ENCODE data around the gene GANC.
"Not testable (repeated sequence)": the region's sequence is repeated elsewhere in the genome, so short reads cannot be mapped to it uniquely, and the experiment has no call there.

Gene GANC

DNA sequence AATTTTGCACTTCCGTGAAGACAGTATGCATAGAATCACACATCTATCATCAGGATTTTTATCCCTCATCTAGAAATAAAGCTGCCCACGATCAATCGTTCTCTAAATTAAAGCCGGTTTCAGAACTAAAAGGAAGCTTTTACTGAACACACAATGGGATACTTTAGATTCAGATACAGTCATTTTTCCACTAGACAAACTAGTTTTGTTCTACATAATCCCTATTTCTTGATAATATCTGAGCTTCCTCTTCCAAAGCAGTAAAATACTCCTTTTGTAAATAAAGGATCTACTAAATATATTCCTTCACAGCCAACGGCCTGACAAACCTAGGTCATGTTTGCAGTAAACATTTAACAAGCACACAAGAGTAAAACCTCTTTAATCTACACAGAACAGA is 2.0 kb upstream of the GANC start:
- no peaks in the 10 kb centered on the region for H3K27me3 Mint-ChIP-seq
- no peaks in the 10 kb centered on the region for H3K9me3 Mint-ChIP-seq
- peaks cover 9 to 28% of the 10 kb centered on the region in 2 donors for H3K4me1 Mint-ChIP-seq
- no peak for ATAC-seq (replicated peaks)
- H3K4me3 Mint-ChIP-seq = no peak overlapping the region
- DNase-seq = no peak
- no peak overlapping the region for H3K27ac Mint-ChIP-seq
- peaks cover 7 to 20% of the 10 kb centered on the region in 2 donors for H3K36me3 Mint-ChIP-seq

DNA sequence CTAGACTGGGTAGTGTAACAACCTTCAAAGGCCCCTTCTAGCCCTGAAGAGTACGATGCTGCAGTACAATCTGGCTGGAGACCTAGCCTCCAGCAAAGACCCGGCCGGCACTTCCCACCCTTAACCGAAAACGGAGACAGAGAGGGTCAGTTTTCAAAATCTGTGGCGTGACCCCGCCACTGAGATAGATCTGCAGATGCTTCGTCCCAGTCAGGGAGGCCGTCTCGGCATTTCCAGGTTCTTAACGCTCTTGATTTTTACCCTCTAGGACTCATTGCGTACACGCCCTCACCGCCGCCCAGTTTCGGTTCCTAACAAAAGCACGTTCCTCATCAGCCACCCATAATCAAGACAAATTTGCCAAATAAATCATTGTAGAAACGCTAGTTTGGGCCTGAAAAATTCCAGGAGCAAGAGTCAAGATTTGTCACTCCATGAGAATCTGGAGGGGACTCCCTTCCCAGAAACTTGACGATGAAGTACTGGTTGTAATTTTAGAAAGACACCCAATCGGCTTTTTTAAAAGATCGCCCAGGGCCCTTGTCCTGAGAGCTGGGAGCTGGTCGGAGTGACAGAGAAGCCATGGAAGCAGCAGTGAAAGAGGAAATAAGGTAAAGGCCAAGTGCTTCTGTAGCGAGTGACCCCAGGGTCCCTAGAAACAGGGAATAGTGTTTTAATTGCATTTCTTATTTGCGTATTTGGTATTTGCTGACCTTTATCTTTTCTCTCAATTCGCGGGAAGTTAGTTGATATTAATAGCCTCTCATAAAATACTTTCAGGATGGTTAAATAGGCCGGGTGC is 1.1 kb downstream of the GANC start:
- ATAC-seq (replicated peaks) (peak; percentile 68 to 72), DNase-seq (peak; percentile 76)
- Mint-ChIP-seq H3K27ac (peak overlapping the region; percentile 100), H3K4me3 (peak overlapping the region; percentile 99 to 100), H3K4me1 (peaks cover 11 to 30% of the 10 kb centered on the region in 2 donors), H3K36me3 (peaks cover 7 to 19% of the 10 kb centered on the region in 2 donors), H3K9me3 (no peaks in the 10 kb centered on the region), H3K27me3 (no peaks in the 10 kb centered on the region)

DNA sequence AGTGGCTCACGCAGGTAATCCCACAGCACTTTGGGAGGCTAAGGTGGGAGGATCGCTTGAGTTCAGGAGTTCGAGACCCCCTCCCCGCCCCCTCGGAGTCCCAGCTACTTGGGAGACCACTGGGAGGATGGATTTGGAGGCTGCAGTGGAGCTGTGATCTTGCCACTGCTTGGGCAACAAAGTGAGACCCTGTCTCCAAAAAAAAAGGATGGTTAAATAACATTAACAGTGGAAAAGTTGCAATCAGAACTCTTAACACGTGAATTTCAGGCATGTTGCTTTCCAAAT is 1.6 kb downstream of the GANC start:
- H3K27ac Mint-ChIP-seq = peak overlapping the region; percentile 100
- ATAC-seq (replicated peaks) = no peak
- H3K27me3 Mint-ChIP-seq = no peaks in the 10 kb centered on the region
- DNase-seq = no peak
- peaks cover 11 to 30% of the 10 kb centered on the region in 2 donors for H3K4me1 Mint-ChIP-seq
- no peaks in the 10 kb centered on the region for H3K9me3 Mint-ChIP-seq
- peak overlapping the region; percentile 99 to 100 for H3K4me3 Mint-ChIP-seq
- peaks cover 7 to 23% of the 10 kb centered on the region in 2 donors for H3K36me3 Mint-ChIP-seq

DNA sequence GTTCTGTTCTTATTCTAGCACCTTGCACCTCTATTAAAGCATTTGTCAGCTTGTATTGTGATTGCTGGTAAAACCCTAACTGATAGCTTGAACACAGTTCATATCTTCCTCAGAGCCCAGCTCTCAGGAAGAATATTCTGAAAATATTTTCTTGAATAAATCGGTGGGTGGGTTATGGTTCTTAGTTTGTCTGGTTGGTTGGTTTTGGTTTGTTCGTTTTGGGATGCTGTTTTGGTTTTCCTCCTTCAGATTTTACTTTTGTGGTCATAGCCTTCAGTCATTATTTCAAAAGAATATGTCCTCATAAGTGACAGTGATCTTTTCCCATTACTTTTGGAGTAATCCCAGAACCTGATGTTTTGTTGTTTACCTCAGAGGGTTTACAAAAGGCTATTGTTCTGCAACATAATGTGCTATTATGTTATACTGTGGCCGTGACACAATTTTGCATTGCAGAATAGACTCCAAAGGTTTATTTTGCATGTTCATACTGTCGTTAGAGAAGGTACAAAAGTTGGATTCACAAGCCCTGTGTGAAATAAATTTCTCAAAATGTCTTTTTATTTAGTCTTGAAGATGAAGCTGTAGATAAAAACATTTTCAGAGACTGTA is 2.9 kb downstream of the GANC start:
- peaks cover 9 to 24% of the 10 kb centered on the region in 2 donors for H3K4me1 Mint-ChIP-seq

DNA sequence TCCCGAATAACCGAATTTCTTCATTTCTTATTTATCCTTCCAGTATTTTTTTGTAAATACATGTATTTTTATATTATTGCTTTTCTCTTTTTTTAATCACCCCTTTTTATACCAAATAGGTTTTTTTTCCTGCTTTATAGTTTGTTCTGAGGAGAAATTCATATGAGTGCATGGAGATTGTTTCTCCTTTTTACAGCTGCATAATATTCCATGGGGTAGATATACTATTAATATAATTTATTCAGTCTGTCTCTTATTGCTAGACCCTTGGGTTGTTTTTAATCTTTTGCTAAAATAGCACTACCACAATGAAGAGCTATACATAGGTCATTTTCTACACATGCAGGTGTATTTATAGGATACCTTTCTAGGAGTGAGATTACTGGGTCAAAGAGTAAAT is 3.8 kb downstream of the GANC start:
- ATAC-seq (replicated peaks) (no peak), DNase-seq (no peak)
- no peaks in the 10 kb centered on the region for H3K9me3 Mint-ChIP-seq
- H3K36me3 Mint-ChIP-seq = peaks cover 8 to 21% of the 10 kb centered on the region in 2 donors
- H3K27me3 Mint-ChIP-seq = no peaks in the 10 kb centered on the region
- H3K4me3 Mint-ChIP-seq = no peak overlapping the region
- H3K27ac Mint-ChIP-seq = no peak overlapping the region
- H3K4me1 Mint-ChIP-seq = peaks cover 9 to 18% of the 10 kb centered on the region in 2 donors

More for the DNA sequence above, 2.9 kb downstream of the GANC start:
- Mint-ChIP-seq H3K27me3 (no peaks in the 10 kb centered on the region), H3K27ac (peak overlapping the region; percentile 84), H3K9me3 (no peaks in the 10 kb centered on the region), H3K4me3 (peak overlapping the region; percentile 75 to 76), H3K36me3 (peaks cover 9 to 25% of the 10 kb centered on the region in 2 donors)
- ATAC-seq (replicated peaks) = no peak
- DNase-seq = no peak

DNA sequence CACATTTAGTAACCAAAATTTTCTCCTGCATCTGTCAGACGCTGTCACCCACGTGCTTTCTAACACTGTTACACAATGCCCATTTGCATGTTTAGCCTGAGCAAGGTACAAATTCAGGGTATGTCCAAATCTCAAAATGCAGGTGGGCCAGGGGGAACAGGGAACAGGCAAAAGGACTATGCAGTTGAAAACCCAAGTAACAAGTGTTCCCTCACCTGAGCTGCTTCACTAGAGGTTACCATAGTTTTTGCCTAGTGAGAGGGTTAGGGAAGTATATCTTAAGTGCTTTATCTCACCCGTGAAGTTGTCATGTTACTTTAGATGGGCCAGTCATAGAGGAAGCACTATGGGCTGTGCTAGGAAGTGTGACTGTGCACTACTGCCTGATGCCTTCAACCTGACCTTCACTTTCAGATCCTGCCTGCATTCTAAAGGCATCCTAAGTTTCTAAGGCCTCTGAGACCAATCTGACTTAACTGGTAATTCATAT is 6.3 kb downstream of the GANC start:
- Mint-ChIP-seq H3K27ac (no peak overlapping the region), H3K4me3 (no peak overlapping the region), H3K4me1 (peaks cover 7 to 9% of the 10 kb centered on the region in 2 donors), H3K27me3 (no peaks in the 10 kb centered on the region), H3K36me3 (peaks cover 14 to 31% of the 10 kb centered on the region in 2 donors), H3K9me3 (no peaks in the 10 kb centered on the region)
- DNase-seq (no peak), ATAC-seq (replicated peaks) (peak; percentile 41 to 47)

DNA sequence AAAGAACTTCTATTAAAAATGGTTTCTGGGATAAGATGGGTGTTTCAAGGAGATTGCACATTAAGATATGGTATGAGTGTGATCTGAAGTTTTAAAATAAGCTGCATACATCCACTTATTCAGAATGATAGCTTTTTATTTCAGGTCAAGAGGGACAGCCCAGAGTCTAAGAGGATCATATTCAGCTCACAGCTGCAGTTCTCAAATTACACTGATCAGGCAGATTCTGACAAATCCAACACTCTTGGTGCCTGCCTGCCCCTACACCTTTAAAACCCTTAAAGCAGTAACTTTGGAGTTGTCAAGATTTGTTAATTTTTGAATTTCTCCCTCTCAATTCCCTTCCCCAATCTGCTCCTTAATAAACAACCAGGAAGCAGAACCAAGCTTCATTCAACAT is 9.3 kb downstream of the GANC start:
- Mint-ChIP-seq H3K4me1 (no peaks in the 10 kb centered on the region), H3K36me3 (peaks cover 27 to 44% of the 10 kb centered on the region in 2 donors), H3K4me3 (no peak overlapping the region), H3K27me3 (no peaks in the 10 kb centered on the region), H3K9me3 (no peaks in the 10 kb centered on the region), H3K27ac (no peak overlapping the region)
- DNase-seq = no peak
- ATAC-seq (replicated peaks) = no peak

DNA sequence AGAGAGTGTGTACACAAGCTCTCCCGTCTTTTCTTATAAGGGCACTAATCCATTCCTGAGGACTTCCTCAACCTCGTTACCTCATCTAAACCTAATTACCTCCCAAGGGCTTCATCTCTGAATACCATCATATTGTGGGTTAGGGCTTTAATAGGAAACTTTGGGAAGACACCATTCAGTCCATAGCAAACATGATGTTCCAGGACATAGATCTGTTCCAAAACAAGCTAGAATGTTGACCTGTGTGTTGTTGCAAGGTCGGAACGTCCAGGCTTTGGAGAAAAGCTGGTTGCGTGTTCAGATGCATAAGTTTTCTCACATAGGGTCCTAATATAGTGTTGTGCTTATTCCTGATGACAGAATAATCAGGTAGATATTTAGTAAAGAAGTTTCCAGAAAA is 9.9 kb downstream of the GANC start:
- H3K4me1 Mint-ChIP-seq = no peaks in the 10 kb centered on the region
- ATAC-seq (replicated peaks) (no peak), DNase-seq (no peak)
- H3K9me3 Mint-ChIP-seq = no peaks in the 10 kb centered on the region
- peaks cover 28 to 47% of the 10 kb centered on the region in 2 donors for H3K36me3 Mint-ChIP-seq
- H3K4me3 Mint-ChIP-seq = no peak overlapping the region
- H3K27ac Mint-ChIP-seq = no peak overlapping the region
- no peaks in the 10 kb centered on the region for H3K27me3 Mint-ChIP-seq

DNA sequence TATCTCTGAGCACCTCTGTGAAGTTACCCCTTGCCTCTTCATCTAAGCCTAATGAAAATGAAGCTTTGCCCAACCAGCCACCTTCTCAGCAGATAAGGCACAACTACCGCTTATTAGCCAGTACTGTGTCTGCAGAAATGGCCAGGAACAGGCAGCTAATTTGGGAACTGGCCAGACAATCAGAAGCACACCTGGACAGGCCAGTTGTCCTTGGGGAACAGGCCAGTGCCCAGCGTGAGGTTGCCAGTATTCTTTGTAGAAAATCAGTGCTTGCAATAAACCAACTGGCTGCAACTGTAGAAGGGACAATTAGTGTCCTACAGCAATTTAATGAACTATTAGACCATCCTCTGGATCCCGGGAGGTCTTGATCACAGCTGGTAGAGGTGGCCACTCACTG is 10.7 kb downstream of the GANC start:
- Mint-ChIP-seq H3K4me1 (no peaks in the 10 kb centered on the region), H3K9me3 (no peaks in the 10 kb centered on the region), H3K27ac (no peak overlapping the region), H3K27me3 (no peaks in the 10 kb centered on the region), H3K4me3 (no peak overlapping the region), H3K36me3 (peaks cover 28 to 48% of the 10 kb centered on the region in 2 donors)
- ATAC-seq (replicated peaks) (no peak), DNase-seq (no peak)

DNA sequence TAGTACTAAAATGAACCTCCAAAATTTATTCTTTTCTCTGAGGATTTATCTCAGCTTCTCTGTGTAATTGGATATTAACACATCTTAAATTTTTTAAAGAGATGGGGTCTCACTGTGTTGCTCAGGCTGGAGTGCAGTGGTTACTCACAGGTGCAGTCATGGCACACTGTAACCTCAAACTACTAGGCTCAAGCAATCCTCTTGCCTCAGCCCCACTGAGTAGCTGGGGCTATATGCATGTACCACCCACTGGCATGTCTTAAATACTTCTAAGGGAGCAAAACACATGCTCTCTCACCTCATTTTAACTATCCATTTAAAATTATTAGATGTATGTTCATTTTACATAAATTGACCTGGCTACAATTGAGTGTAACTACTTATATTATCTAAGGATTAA is 11.6 kb downstream of the GANC start:
- peaks cover 36 to 46% of the 10 kb centered on the region in 2 donors for H3K36me3 Mint-ChIP-seq
- no peak overlapping the region for H3K4me3 Mint-ChIP-seq
- DNase-seq = no peak
- H3K27ac Mint-ChIP-seq = no peak overlapping the region
- H3K9me3 Mint-ChIP-seq = no peaks in the 10 kb centered on the region
- no peaks in the 10 kb centered on the region for H3K4me1 Mint-ChIP-seq
- no peaks in the 10 kb centered on the region for H3K27me3 Mint-ChIP-seq
- no peak for ATAC-seq (replicated peaks)

DNA sequence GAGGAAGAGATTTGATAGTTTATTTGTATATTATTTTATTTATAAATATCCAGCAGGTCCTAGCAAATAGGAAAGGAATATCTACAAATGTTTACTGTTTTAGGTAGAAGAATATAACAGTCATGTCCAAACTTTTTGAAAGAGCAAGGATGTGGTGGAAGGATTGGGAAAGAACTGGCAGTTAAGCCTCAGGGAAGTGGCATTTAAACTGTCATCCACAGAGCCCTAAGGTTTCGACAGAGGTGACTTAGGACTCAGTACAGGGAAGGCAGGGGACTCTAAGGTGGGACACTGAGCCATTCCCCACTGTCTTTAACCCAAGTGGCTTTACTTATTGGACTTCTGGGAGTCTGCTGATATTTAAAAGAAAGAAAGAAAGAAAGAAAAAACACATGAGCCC is 12.0 kb downstream of the GANC start:
- H3K4me3 Mint-ChIP-seq = no peak overlapping the region
- DNase-seq (no peak), ATAC-seq (replicated peaks) (no peak)
- H3K27ac Mint-ChIP-seq = no peak overlapping the region
- H3K27me3 Mint-ChIP-seq = no peaks in the 10 kb centered on the region
- H3K36me3 Mint-ChIP-seq = peaks cover 36 to 44% of the 10 kb centered on the region in 2 donors
- H3K9me3 Mint-ChIP-seq = no peaks in the 10 kb centered on the region
- H3K4me1 Mint-ChIP-seq = no peaks in the 10 kb centered on the region

DNA sequence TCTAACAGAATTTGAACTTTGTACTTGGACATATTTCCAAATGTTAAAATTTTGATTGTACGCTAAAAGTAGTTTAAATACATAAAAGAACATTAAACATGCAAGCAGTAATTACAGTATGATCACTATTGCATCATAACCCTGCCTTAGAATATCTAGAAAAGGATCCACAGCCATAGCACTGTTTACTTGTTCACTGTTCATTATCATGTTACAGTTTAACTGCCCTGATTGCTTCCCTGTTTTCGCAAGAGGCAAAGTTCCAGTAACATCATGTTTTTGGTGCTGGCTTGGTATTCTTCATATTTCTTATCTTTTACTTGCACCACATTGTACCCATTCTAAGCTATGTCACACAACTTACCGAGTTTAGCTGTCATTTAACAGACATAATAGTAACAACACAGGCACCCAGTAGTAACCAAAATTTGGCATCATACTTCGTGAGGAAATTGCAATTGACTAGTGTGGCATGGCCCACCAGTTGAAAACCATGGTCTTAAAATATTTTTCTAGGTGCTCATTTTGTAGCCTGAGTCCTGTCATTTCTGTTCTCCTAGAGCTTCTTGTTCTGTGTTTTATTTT is 13.5 kb downstream of the GANC start:
- Mint-ChIP-seq H3K9me3 (no peaks in the 10 kb centered on the region), H3K27ac (no peak overlapping the region), H3K4me3 (no peak overlapping the region), H3K27me3 (no peaks in the 10 kb centered on the region), H3K36me3 (peaks cover 41 to 46% of the 10 kb centered on the region in 2 donors), H3K4me1 (no peaks in the 10 kb centered on the region)
- ATAC-seq (replicated peaks) (no peak), DNase-seq (no peak)

DNA sequence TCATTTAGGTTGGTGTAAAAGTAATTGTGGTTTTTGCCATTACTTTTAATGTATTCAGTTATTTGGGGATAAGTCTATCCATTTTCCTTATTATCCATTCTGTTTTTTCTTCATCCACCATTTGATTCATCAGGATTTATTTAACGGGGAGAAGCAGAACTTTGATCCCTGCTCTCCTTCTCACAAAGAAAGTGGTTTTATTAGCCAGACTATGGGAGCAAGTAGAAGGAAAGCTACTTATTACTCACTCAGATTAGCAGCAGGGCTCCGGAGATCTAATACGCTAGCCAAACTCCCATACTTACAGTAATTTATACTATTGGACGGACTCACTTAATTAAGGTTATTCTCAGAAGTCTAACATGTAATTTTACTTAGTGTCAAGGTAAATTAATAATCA is 14.9 kb downstream of the GANC start:
- Mint-ChIP-seq H3K4me1 (no peaks in the 10 kb centered on the region), H3K36me3 (peaks cover 45 to 47% of the 10 kb centered on the region in 2 donors), H3K27ac (no peak overlapping the region), H3K27me3 (no peaks in the 10 kb centered on the region), H3K9me3 (no peaks in the 10 kb centered on the region), H3K4me3 (no peak overlapping the region)
- DNase-seq (no peak), ATAC-seq (replicated peaks) (no peak)

DNA sequence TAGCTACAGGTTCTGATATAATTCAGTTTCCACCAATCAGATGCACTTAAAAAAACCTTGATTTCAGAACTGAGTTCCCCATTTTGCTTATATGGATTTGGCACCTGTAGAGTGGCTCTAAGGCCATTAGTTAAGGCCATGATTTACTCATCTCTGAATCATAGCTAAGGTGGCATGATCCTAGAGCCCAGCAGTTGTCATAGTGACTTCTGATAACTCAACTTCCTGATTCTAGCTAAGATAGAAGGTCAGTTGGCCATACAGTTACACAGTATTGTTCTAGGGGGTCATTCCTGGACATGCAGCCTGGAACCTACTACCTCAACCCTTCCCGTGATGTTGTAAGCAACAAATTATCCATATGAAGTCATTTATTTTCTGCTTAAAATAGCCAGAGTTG is 16.2 kb downstream of the GANC start:
- Mint-ChIP-seq H3K4me1 (no peaks in the 10 kb centered on the region), H3K27ac (peak overlapping the region; percentile 42), H3K4me3 (no peak overlapping the region), H3K9me3 (no peaks in the 10 kb centered on the region), H3K36me3 (peaks cover 39 to 51% of the 10 kb centered on the region in 2 donors), H3K27me3 (no peaks in the 10 kb centered on the region)
- ATAC-seq (replicated peaks) (peak in 1 of 2 donors; percentile 46), DNase-seq (no peak)

DNA sequence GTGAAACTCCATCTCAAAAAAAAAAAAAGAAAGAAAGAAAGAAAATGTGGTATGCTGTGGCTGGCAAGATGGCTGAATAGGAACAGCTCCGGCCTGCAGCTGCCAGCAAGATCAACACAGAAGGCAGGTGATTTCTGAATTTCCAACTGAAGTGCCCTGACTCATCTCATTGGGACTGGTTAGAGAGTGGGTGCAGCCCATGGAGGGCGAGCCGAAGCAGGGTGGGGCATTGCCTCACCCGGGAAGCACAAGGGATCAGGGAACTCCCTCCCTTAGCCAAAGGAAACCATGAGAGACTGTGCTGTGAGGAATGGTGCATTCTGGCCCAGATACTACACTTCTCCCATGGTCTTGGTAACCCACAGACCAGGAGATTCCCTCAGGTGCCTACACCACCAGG is 28.0 kb downstream of the GANC start:
- H3K4me3 Mint-ChIP-seq; H3K27me3 Mint-ChIP-seq; DNase-seq; H3K27ac Mint-ChIP-seq; H3K4me1 Mint-ChIP-seq; ATAC-seq (replicated peaks): not testable (repeated sequence)
- peaks cover 45 to 64% of the 10 kb centered on the region in 2 donors for H3K36me3 Mint-ChIP-seq
- peaks cover 0 to 15% of the 10 kb centered on the region in 2 donors for H3K9me3 Mint-ChIP-seq

All from stimulated activated naive B cell treated with anti-CD40 and anti-IgM and Interleukin-4, amounts not matched to agents 10 μg/mL and 1 μg/mL and 100 μg/mL, for 72 hours (primary cell).